Stimulated activated effector memory CD8-positive, alpha-beta T cell treated with anti-CD3 and anti-CD28 coated beads, Interleukin-12 subunit alpha, Interleukin-12 subunit beta, amount 100 ng/mL, for 72 hours (primary cell): ENCODE measurements around the gene CCDC82.
A peak's percentile ranks its signal among the peaks of the same experiment; 100 is the strongest.

Experiments used
- ATAC-seq: fragments of 150-1000 bp; cut with Tn5 transposase; 2 replicates; pipeline ENCODE4 v1.10.0; 2021
- DNase-seq, 2 donors: peaks; one replicate each; pipeline ENCODE4 v3.0.0; 2021 to 2022; ENCODE audit warnings: low spot score in 2 of 2
- H3K27ac Mint-ChIP-seq: one replicate; pipeline ENCODE4 v1.8.0; 2022; ENCODE audit warnings: mild to moderate bottlenecking, mixed read lengths
- H3K36me3 Mint-ChIP-seq: one replicate; pipeline ENCODE4 v1.8.0; 2022; ENCODE audit warnings: mild to moderate bottlenecking, mixed read lengths
- H3K4me1 Mint-ChIP-seq: one replicate; pipeline ENCODE4 v1.8.0; 2022; ENCODE audit warnings: mixed read lengths
- H3K4me3 Mint-ChIP-seq: one replicate; pipeline ENCODE4 v1.8.0; 2022; ENCODE audit warnings: mild to moderate bottlenecking, mixed read lengths
- H3K9me3 Mint-ChIP-seq: one replicate; pipeline ENCODE4 v1.8.0; 2022; ENCODE audit warnings: mixed read lengths

CCDC82 gene

GRCh38 chr11:96323642-96323985 is 66.1 kb downstream of the CCDC82 start:
- Mint-ChIP-seq H3K4me1 (peaks cover 27% of the 10 kb centered on the region), H3K9me3 (no peaks in the 10 kb centered on the region), H3K36me3 (peaks cover 10% of the 10 kb centered on the region), H3K4me3 (no peak overlapping the region), H3K27ac (no peak overlapping the region)
- ATAC-seq, result no peak
- no peak for DNase-seq

- no peak overlapping the region for H3K27ac Mint-ChIP-seq
- peaks cover 10% of the 10 kb centered on the region for H3K36me3 Mint-ChIP-seq
- DNase-seq (no peak), ATAC-seq (no peak)
- no peaks in the 10 kb centered on the region for H3K9me3 Mint-ChIP-seq
- peaks cover 28% of the 10 kb centered on the region for H3K4me1 Mint-ChIP-seq
- no peak overlapping the region for H3K4me3 Mint-ChIP-seq
Observed at GRCh38 chr11:96322775-96323641, 66.7 kb downstream of the CCDC82 start.

DNA sequence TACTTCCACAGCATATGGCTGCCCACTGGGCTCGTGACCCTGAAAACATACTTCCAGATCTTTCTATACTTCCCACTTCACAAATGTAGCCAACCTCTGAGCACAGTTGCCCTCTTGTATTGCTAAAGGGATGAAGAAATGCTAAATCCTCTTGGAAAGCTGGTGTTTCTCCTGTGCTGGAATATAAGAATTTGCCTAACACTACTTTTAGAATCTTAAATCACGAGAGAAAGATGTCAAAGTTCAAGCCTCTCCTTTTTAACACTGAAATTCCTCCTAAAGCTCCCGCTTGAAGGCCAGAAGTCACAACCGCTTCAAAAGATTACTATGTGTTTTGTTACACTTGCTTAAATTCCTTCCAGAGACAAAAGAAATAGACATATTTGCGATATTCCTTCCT is 68.6 kb downstream of the CCDC82 start:
- Mint-ChIP-seq H3K4me3 (no peak overlapping the region), H3K27ac (peak overlapping the region; percentile 12), H3K36me3 (peaks cover 10% of the 10 kb centered on the region), H3K4me1 (peaks cover 47% of the 10 kb centered on the region), H3K9me3 (no peaks in the 10 kb centered on the region)
- ATAC-seq, result no peak
- DNase-seq, result no peak

DNA sequence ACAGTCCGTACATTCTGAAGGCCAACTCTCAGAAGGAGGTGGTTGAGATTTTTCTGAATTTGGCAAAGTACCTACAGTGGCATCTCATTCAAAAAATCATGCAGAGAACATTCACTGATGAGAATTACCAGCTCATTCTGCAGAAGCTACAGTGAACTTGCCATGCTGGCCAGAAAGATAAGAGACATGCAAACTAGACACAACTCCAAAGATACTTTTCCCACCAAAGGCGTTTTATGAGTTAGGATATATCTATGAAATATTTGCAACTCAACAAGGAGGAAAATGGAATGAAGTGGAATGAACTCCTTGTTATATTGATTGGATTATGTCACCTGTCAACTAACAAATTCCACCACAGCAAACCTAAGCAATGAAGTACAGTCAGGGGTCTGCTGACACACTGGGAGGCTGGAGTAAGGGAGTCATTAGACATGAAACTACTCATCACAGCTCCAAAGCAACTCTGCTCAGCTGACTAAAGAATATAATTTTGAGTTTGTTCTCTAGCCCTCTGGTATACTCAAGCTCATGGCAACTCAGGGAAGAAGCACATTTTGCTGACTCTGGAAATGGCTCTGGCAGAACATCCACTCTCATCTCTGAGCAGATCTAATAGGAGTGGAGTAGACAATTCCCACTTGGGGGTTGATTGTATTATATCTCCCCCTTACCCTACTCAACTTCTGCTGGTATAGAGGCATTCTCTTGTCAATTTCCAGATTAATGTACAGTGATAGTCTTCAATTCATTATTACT is 69.6 kb downstream of the CCDC82 start:
- no peak overlapping the region for H3K4me3 Mint-ChIP-seq
- no peak for DNase-seq
- no peaks in the 10 kb centered on the region for H3K9me3 Mint-ChIP-seq
- H3K36me3 Mint-ChIP-seq, result peaks cover 2% of the 10 kb centered on the region
- ATAC-seq, result peak; percentile 74
- H3K4me1 Mint-ChIP-seq, result peaks cover 57% of the 10 kb centered on the region
- no peak overlapping the region for H3K27ac Mint-ChIP-seq

GRCh38 chr11:96318850-96319249 is 70.9 kb downstream of the CCDC82 start:
- Mint-ChIP-seq H3K9me3 (no peaks in the 10 kb centered on the region), H3K27ac (peak overlapping the region; percentile 9), H3K4me1 (peaks cover 69% of the 10 kb centered on the region)

DNA sequence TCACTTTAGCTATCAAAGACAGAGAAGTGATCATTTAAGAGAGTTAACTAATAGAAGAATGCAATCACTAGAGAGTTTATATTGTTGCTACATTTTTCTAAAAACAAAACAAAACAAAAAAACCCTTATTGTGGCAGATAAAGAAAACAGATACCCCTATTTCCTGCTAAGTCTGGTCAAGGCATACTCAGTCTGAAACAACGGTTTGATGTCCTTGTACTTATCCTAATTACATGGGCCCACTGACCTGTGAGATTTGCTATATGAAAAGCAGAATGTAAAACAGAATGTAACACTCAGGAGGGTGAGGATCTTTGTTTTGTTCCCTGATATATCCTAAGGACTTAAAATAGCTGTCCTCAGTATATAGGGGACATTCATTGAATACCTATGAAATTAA is 71.3 kb downstream of the CCDC82 start:
- H3K9me3 Mint-ChIP-seq, result no peaks in the 10 kb centered on the region
- DNase-seq, result no peak
- H3K36me3 Mint-ChIP-seq, result no peaks in the 10 kb centered on the region
- peak; percentile 33 for ATAC-seq
- peak overlapping the region; percentile 9 for H3K27ac Mint-ChIP-seq
- H3K4me1 Mint-ChIP-seq, result peaks cover 73% of the 10 kb centered on the region
- no peak overlapping the region for H3K4me3 Mint-ChIP-seq

More at GRCh38 chr11:96318850-96319249, 70.9 kb downstream of the CCDC82 start:
- Mint-ChIP-seq H3K4me3 (no peak overlapping the region), H3K36me3 (no peaks in the 10 kb centered on the region)
- ATAC-seq (no peak), DNase-seq (no peak)

DNA sequence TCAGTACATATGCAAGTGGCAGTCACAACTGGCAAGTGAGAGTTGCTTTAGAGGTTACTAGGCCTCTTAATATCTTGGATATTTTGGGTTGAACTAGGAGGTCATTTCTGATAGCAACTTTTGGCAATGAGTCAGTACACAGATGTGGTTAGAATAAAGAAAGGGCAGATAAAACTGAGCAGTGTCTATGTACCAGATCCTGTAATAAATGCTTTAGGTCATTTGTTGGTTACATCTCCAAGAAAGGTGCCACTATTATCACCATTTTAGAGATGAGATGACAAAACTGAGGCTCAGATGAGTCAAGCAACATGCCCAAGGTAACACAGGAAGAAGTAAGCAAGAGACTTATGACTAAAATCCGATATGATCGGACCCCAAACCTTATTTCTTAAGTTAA is 71.7 kb downstream of the CCDC82 start:
- no peak overlapping the region for H3K4me3 Mint-ChIP-seq
- peak; percentile 93 for ATAC-seq
- H3K4me1 Mint-ChIP-seq, result peaks cover 77% of the 10 kb centered on the region
- DNase-seq, result no peak
- no peaks in the 10 kb centered on the region for H3K9me3 Mint-ChIP-seq
- peak overlapping the region; percentile 9 for H3K27ac Mint-ChIP-seq
- H3K36me3 Mint-ChIP-seq, result no peaks in the 10 kb centered on the region

DNA sequence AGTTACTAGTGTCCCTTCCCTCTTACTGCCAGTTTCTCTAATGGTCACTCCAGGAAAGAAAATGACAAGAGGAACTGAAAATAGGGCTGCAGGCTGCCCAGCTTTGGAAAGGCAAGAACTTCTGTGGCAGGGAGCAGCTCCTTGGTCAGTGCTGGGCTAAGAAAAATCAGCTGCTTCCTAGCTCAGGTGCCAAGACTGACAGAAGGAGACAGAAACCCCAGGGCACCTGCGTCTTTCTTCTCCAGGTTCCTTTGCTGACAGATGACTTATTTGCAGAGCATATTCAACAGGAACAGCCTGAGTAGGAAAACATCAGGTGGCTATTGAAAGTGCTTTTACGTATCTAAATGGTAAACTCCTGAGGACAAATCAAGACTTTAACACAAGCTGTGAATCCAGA is 72.1 kb downstream of the CCDC82 start:
- peak overlapping the region; percentile 9 for H3K27ac Mint-ChIP-seq
- H3K36me3 Mint-ChIP-seq, result no peaks in the 10 kb centered on the region
- H3K4me3 Mint-ChIP-seq, result no peak overlapping the region
- DNase-seq (no peak), ATAC-seq (no peak)
- H3K9me3 Mint-ChIP-seq, result no peaks in the 10 kb centered on the region
- H3K4me1 Mint-ChIP-seq, result peaks cover 77% of the 10 kb centered on the region

- no peak for DNase-seq
- peak overlapping the region; percentile 9 for H3K27ac Mint-ChIP-seq
- H3K4me1 Mint-ChIP-seq, result peaks cover 77% of the 10 kb centered on the region
- H3K9me3 Mint-ChIP-seq, result no peaks in the 10 kb centered on the region
- no peak for ATAC-seq
- H3K36me3 Mint-ChIP-seq, result no peaks in the 10 kb centered on the region
- H3K4me3 Mint-ChIP-seq, result no peak overlapping the region
Observed at GRCh38 chr11:96316869-96317268, 72.8 kb downstream of the CCDC82 start.

- H3K36me3 Mint-ChIP-seq, result no peaks in the 10 kb centered on the region
- no peak for DNase-seq
- no peak overlapping the region for H3K4me3 Mint-ChIP-seq
- no peak overlapping the region for H3K27ac Mint-ChIP-seq
- peaks cover 73% of the 10 kb centered on the region for H3K4me1 Mint-ChIP-seq
- no peaks in the 10 kb centered on the region for H3K9me3 Mint-ChIP-seq
- ATAC-seq, result no peak
Observed at GRCh38 chr11:96315476-96315875, 74.2 kb downstream of the CCDC82 start.

GRCh38 chr11:96314326-96315020 is 75.2 kb downstream of the CCDC82 start:
- Mint-ChIP-seq H3K9me3 (no peaks in the 10 kb centered on the region), H3K27ac (peak overlapping the region; percentile 90), H3K36me3 (no peaks in the 10 kb centered on the region), H3K4me3 (peak overlapping the region; percentile 26), H3K4me1 (peaks cover 64% of the 10 kb centered on the region)
- no peak for DNase-seq
- ATAC-seq, result peak; percentile 52

- H3K36me3 Mint-ChIP-seq, result no peaks in the 10 kb centered on the region
- H3K9me3 Mint-ChIP-seq, result no peaks in the 10 kb centered on the region
- ATAC-seq (no peak), DNase-seq (no peak)
- H3K27ac Mint-ChIP-seq, result peak overlapping the region; percentile 90
- no peak overlapping the region for H3K4me3 Mint-ChIP-seq
- H3K4me1 Mint-ChIP-seq, result peaks cover 51% of the 10 kb centered on the region
Observed at GRCh38 chr11:96313163-96313562, 76.5 kb downstream of the CCDC82 start.

- DNase-seq (no peak), ATAC-seq (no peak)
- Mint-ChIP-seq H3K9me3 (no peaks in the 10 kb centered on the region), H3K36me3 (no peaks in the 10 kb centered on the region), H3K4me3 (no peak overlapping the region), H3K4me1 (peaks cover 46% of the 10 kb centered on the region), H3K27ac (no peak overlapping the region)
Observed at GRCh38 chr11:96311120-96311568, 78.6 kb downstream of the CCDC82 start.

DNA sequence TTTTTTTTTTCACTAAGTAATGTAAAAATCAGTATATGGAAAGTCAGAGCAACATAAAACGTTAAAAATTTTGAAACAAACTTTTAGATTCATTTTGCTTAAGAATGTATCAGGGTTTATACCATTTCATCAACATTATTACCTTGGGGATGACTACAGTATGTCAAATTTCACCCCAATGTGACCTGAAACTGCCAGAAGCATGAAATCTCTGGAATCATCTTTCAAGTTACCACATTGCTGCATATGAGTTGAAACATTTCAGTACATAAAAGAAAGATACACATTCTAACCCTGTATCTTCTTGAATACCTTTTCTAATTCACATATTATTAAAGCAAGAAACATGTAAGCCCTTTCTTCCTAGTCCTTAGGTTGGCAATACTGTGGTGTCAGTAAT is 79.5 kb downstream of the CCDC82 start:
- H3K27ac Mint-ChIP-seq, result no peak overlapping the region
- H3K4me1 Mint-ChIP-seq, result peaks cover 36% of the 10 kb centered on the region
- H3K4me3 Mint-ChIP-seq, result no peak overlapping the region

GRCh38 chr11:96309643-96310017 is 80.1 kb downstream of the CCDC82 start:
- no peak for DNase-seq
- peaks cover 30% of the 10 kb centered on the region for H3K4me1 Mint-ChIP-seq
- no peaks in the 10 kb centered on the region for H3K36me3 Mint-ChIP-seq
- H3K27ac Mint-ChIP-seq, result no peak overlapping the region
- H3K4me3 Mint-ChIP-seq, result no peak overlapping the region
- H3K9me3 Mint-ChIP-seq, result no peaks in the 10 kb centered on the region
- no peak for ATAC-seq

More for the DNA sequence above, 79.5 kb downstream of the CCDC82 start:
- ATAC-seq (no peak), DNase-seq (no peak)
- H3K9me3 Mint-ChIP-seq, result no peaks in the 10 kb centered on the region
- H3K36me3 Mint-ChIP-seq, result no peaks in the 10 kb centered on the region
